Omental fat pad (tissue), 4 donors: ENCODE data around the gene TC2N. TPM values are rescaled to one million over a fixed set of nuclear protein-coding genes. Genes with fewer than 3 reads are reported as not detected.
"Not testable (repeated sequence)": the region's sequence is repeated elsewhere in the genome, so short reads cannot be mapped to it uniquely, and the experiment has no call there.

Experiments
- ATAC-seq: fragments of 150-250 bp; one replicate; pipeline ENCODE4 v1.9.1; 2016; ENCODE audit warnings: mild to moderate bottlenecking, moderate library complexity; ENCODE audit not compliant: low FRiP score
- DNase-seq: peaks from one replicate; pipeline ENCODE4 v3.0.0-alpha.2; 2019; ENCODE audit warnings: low spot score
- total RNA-seq, 4 donors: library from RNA; depleted of rRNA; stranded (reverse); fragments of >200 nt; gene quantifications; one replicate each; pipeline ENCODE4 v1.1.0, GENCODE V29; 2016
- TF ChIP-seq, protein P1 (sequence below), 3 donors: fragments of 450-650 bp; IDR thresholded peaks; one replicate each; pipeline ENCODE4 v1.5.1; 2016 to 2017; ENCODE audit warnings: antibody characterized with exemption in 3 of 3, mild to moderate bottlenecking in 3 of 3, moderate library complexity in 2 of 3

Gene TC2N
- total RNA-seq, 4 donors from 2014 or later: 26.8 to 106 (median 49.3) TPM

DNA sequence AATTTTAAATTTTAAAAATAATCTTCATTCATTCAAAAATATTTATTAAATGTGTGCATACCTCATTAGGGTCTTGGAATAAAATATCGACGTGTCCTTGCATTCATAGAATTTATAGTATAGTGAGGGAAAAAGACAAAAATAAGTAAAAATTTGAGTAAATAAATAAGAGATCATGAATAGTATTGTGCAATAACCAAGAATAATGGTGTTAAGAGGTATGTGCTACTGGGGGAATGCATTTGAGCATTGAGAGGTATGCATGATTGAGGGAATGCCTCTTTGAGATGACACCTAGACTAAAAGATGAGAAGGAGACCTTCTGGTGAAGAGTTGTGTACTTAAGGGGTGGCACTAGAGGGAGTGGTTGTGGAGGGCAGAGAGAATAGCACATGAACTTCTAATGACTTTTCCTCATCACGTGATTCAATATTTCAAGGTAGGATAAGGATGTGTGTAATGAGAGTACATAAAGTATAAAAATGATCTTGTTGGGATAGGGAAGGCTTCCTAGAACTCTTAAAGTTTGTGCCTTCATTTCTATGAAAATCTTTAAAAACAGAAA is 116.6 kb downstream of the TC2N start:
- DNase-seq (no peak), ATAC-seq (no peak)
- TF ChIP-seq, protein P1, sequence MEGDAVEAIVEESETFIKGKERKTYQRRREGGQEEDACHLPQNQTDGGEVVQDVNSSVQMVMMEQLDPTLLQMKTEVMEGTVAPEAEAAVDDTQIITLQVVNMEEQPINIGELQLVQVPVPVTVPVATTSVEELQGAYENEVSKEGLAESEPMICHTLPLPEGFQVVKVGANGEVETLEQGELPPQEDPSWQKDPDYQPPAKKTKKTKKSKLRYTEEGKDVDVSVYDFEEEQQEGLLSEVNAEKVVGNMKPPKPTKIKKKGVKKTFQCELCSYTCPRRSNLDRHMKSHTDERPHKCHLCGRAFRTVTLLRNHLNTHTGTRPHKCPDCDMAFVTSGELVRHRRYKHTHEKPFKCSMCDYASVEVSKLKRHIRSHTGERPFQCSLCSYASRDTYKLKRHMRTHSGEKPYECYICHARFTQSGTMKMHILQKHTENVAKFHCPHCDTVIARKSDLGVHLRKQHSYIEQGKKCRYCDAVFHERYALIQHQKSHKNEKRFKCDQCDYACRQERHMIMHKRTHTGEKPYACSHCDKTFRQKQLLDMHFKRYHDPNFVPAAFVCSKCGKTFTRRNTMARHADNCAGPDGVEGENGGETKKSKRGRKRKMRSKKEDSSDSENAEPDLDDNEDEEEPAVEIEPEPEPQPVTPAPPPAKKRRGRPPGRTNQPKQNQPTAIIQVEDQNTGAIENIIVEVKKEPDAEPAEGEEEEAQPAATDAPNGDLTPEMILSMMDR (IDR thresholded peaks at IDR 0.05): no peak

- DNase-seq: no peak
- TF ChIP-seq, protein P1 (IDR thresholded peaks at IDR 0.05): no peak
- no peak for ATAC-seq
These were observed 117.5 kb downstream of the TC2N start for GRCh38 chr14:91749868-91750267.

DNA sequence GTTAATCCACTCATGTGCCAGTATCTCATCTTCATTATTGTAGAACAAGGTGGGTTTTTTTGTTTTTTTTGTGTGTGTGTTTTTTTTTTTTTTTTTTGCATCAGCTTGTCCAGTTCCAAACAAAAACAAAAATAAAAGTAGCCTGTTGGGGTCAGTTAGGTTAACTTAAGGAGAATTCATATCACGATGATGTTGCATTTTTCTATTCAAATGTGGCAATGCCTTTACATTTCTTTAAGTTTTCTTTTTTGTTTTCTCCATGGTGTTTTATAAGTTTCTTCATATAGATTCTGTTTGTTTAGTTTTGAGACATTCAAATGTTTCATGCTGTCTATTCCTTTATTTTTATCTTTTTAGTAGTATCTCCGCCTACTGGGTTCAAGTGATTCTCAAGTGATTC is 119.3 kb downstream of the TC2N start:
- DNase-seq: no peak
- ATAC-seq: no peak
- TF ChIP-seq, protein P1 (IDR thresholded peaks at IDR 0.05): no peak

DNA sequence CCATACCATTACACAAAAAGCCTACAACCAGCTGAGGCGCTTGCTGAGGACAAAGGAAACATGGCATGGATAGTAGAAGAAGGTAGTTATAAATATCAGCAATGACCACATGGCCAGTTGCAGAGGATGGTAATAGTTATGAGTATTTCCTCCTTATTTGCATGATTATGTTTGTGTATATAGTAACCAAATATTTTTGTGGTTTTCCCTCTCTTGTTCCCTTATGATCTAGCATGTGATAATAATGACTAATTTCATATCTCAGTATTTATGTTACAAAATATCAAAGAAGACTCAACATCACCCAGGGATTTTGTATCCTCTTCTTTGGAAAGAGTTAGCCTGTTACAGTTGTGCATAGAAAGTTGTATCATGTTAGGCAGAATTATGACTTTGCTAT is 122.0 kb downstream of the TC2N start:
- ATAC-seq: no peak
- TF ChIP-seq, protein P1 (IDR thresholded peaks at IDR 0.05): no peak
- DNase-seq: no peak

- TF ChIP-seq, protein P1 (IDR thresholded peaks at IDR 0.05): no peak
- ATAC-seq: no peak
- DNase-seq: no peak
These were observed 123.3 kb downstream of the TC2N start for GRCh38 chr14:91744068-91744480.

GRCh38 chr14:91743305-91743653 is 124.1 kb downstream of the TC2N start:
- TF ChIP-seq, protein P1 (IDR thresholded peaks at IDR 0.05): no peak
- ATAC-seq (no peak), DNase-seq (no peak)

GRCh38 chr14:91742621-91743304 is 124.6 kb downstream of the TC2N start:
- TF ChIP-seq, protein P1 (IDR thresholded peaks at IDR 0.05): no peak
- DNase-seq (no peak), ATAC-seq (no peak)

DNA sequence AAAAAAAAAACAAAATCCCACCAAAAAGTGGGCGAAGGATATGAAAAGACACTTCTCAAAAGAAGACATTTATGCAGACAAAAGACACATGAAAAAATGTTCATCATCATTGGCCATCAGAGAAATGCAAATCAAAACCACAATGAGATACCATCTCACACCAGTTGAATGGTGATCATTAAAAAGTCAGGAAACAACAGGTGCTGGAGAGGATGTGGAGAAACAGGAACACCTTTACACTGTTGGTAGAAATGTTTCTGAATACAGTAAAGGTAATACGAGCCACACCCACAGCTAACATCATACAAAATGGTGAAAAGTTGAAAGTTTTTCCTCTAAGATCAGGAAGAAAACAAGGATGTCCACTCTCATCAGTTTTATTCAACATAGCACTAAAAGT is 127.5 kb downstream of the TC2N start:
- not testable (repeated sequence) for ATAC-seq, DNase-seq
